ENCODE results near the gene TSEN54.

TSEN54 gene

GRCh38 chr17:75521951-75522727 lies 5.8 kb downstream of the TSEN54 start:
- DNase-seq = no peak

- no peak for DNase-seq
These were observed 7.3 kb downstream of the TSEN54 start for GRCh38 chr17:75523647-75524046.

GRCh38 chr17:75524269-75524969 lies 8.1 kb downstream of the TSEN54 start:
- DNase-seq = no peak

- DNase-seq = peak; percentile 73
These were observed 8.9 kb downstream of the TSEN54 start, which contains the start of gene LLGL2 for GRCh38 chr17:75524970-75525805. LLGL2 (plus strand) TSS chr17:75525697; CDS start chr17:75543427, 17,730 bp downstream.

- no peak for DNase-seq
These were observed 9.7 kb downstream of the TSEN54 start for GRCh38 chr17:75525806-75526554.

GRCh38 chr17:75526555-75527270 lies 10.4 kb downstream of the TSEN54 start:
- DNase-seq = no peak

- DNase-seq = no peak
These were observed 14.8 kb downstream of the TSEN54 start for GRCh38 chr17:75530837-75531720.

- DNase-seq = no peak
These were observed 15.4 kb downstream of the TSEN54 start for GRCh38 chr17:75531721-75532072.

GRCh38 chr17:75535119-75535537 lies 18.8 kb downstream of the TSEN54 start:
- no peak for DNase-seq

- no peak for DNase-seq
These were observed 19.5 kb downstream of the TSEN54 start for GRCh38 chr17:75535871-75536270.

- no peak for DNase-seq
These were observed 20.0 kb downstream of the TSEN54 start for GRCh38 chr17:75536366-75536765.

GRCh38 chr17:75539967-75540729 lies 23.8 kb downstream of the TSEN54 start:
- DNase-seq = no peak

- no peak for DNase-seq
These were observed 24.7 kb downstream of the TSEN54 start for GRCh38 chr17:75540923-75541503.

- DNase-seq = no peak
These were observed 25.9 kb downstream of the TSEN54 start for GRCh38 chr17:75542229-75542628.

GRCh38 chr17:75542728-75543336 lies 26.5 kb downstream of the TSEN54 start:
- no peak for DNase-seq

GRCh38 chr17:75544250-75544649 lies 27.9 kb downstream of the TSEN54 start:
- no peak for DNase-seq

- no peak for DNase-seq
These were observed 29.9 kb downstream of the TSEN54 start for GRCh38 chr17:75546181-75546580.

- no peak for DNase-seq
These were observed 30.8 kb downstream of the TSEN54 start for GRCh38 chr17:75547091-75547490.

- DNase-seq = no peak
These were observed 32.5 kb downstream of the TSEN54 start for GRCh38 chr17:75548813-75549212.

Data from DMS79 (cell line).